NT2/D1 (cell line): Measurements from ENCODE around the gene MCF2L.

Source experiments
- SUZ12 ChIP-seq: IDR thresholded peaks from 2 replicates; pipeline ENCODE4 v1.6.1; 2011; ENCODE audit not compliant: insufficient read length, insufficient read depth; ENCODE audit errors: extremely low read depth
- YY1 ChIP-seq: IDR thresholded peaks from 2 replicates; pipeline ENCODE4 v1.6.1; 2011; ENCODE audit not compliant: insufficient read length, insufficient read depth
- ZNF274 ChIP-seq: IDR thresholded peaks from 2 replicates; pipeline ENCODE4 v1.6.1; 2011; ENCODE audit warnings: mild to moderate bottlenecking, low read depth, low read length

- TF ChIP-seq ZNF274, result no peak
- TF ChIP-seq YY1, result no peak
- no peak for TF ChIP-seq SUZ12
Observed at GRCh38 chr13:112928020-112928971, 40.7 kb upstream of the MCF2L start.
